IgD-negative memory B cell (primary cell): ENCODE data around the gene FGR. TPM values are rescaled to one million over a fixed set of nuclear protein-coding genes. Genes with fewer than 3 reads are reported as not detected.

Experiments used
- H3K27ac Mint-ChIP-seq, 3 donors: one replicate each; pipeline ENCODE4 v1.8.0; 2020 to 2022; ENCODE audit warnings: mild to moderate bottlenecking in 3 of 3, mixed read lengths in 3 of 3, moderate library complexity in 1 of 3
- H3K27me3 Mint-ChIP-seq: one replicate; pipeline ENCODE4 v1.8.0; 2021; ENCODE audit warnings: mixed read lengths
- H3K36me3 Mint-ChIP-seq: one replicate; pipeline ENCODE4 v1.8.0; 2020; ENCODE audit warnings: mild to moderate bottlenecking, mixed read lengths
- H3K4me1 Mint-ChIP-seq, 3 donors: one replicate each; pipeline ENCODE4 v1.8.0; 2020 to 2022; ENCODE audit warnings: mixed read lengths in 3 of 3, mild to moderate bottlenecking in 1 of 3
- H3K4me3 Mint-ChIP-seq, 4 donors: one replicate each; pipeline ENCODE4 v1.8.0; 2020 to 2022; ENCODE audit warnings: mild to moderate bottlenecking in 4 of 4, mixed read lengths in 4 of 4, moderate library complexity in 3 of 4
- H3K9me3 Mint-ChIP-seq, 3 donors: one replicate each; pipeline ENCODE4 v1.8.0; 2020 to 2021; ENCODE audit warnings: mixed read lengths in 3 of 3, mild to moderate bottlenecking in 1 of 3
- polyA plus RNA-seq: library from polyadenylated mRNA; unstranded; fragments of 300-500 nt; fragmentation: Illumina TruSeq; gene quantifications from one replicate; pipeline ENCODE4 v1.2.3, GENCODE V29; 2021

The FGR gene
- polyA plus RNA-seq, 1 donor from 2014 or later = 72.0 TPM

- H3K4me1 Mint-ChIP-seq = peaks cover 0 to 4% (median 0%) of the 10 kb centered on the region in 3 donors
- no peak overlapping the region for H3K4me3 Mint-ChIP-seq
- no peaks in the 10 kb centered on the region for H3K9me3 Mint-ChIP-seq
- H3K27ac Mint-ChIP-seq = no peak overlapping the region
- H3K36me3 Mint-ChIP-seq = no peaks in the 10 kb centered on the region
- no peaks in the 10 kb centered on the region for H3K27me3 Mint-ChIP-seq
Observed at GRCh38 chr1:27589441-27589840, 45.5 kb downstream of the FGR start.

- H3K4me3 Mint-ChIP-seq = no peak overlapping the region
- H3K27me3 Mint-ChIP-seq = no peaks in the 10 kb centered on the region
- no peaks in the 10 kb centered on the region for H3K9me3 Mint-ChIP-seq
- peaks cover 0 to 4% (median 0%) of the 10 kb centered on the region in 3 donors for H3K4me1 Mint-ChIP-seq
- no peaks in the 10 kb centered on the region for H3K36me3 Mint-ChIP-seq
- H3K27ac Mint-ChIP-seq = no peak overlapping the region
Observed at GRCh38 chr1:27588256-27589232, 46.4 kb downstream of the FGR start.

- Mint-ChIP-seq H3K9me3 (no peaks in the 10 kb centered on the region), H3K4me3 (no peak overlapping the region), H3K27ac (no peak overlapping the region), H3K36me3 (peaks cover 5% of the 10 kb centered on the region), H3K27me3 (no peaks in the 10 kb centered on the region), H3K4me1 (peaks cover 0 to 5% (median 0%) of the 10 kb centered on the region in 3 donors)
Observed at GRCh38 chr1:27585684-27586083, 49.3 kb downstream of the FGR start.

GRCh38 chr1:27584453-27584852, 50.5 kb downstream of the FGR start:
- Mint-ChIP-seq H3K27me3 (no peaks in the 10 kb centered on the region), H3K9me3 (no peaks in the 10 kb centered on the region), H3K36me3 (peaks cover 5% of the 10 kb centered on the region), H3K27ac (peak overlapping the region in 1 of 3 donors; percentile 65), H3K4me1 (peaks cover 0 to 4% (median 0%) of the 10 kb centered on the region in 3 donors), H3K4me3 (no peak overlapping the region)

GRCh38 chr1:27583479-27583878, 51.5 kb downstream of the FGR start:
- H3K27me3 Mint-ChIP-seq = no peaks in the 10 kb centered on the region
- H3K36me3 Mint-ChIP-seq = peaks cover 5% of the 10 kb centered on the region
- H3K4me3 Mint-ChIP-seq = no peak overlapping the region
- peaks cover 0 to 4% (median 0%) of the 10 kb centered on the region in 3 donors for H3K4me1 Mint-ChIP-seq
- H3K27ac Mint-ChIP-seq = peak overlapping the region in 1 of 3 donors; percentile 65
- no peaks in the 10 kb centered on the region for H3K9me3 Mint-ChIP-seq

- Mint-ChIP-seq H3K4me3 (peak overlapping the region in 1 of 4 donors; percentile 41), H3K27ac (peak overlapping the region in 2 of 3 donors; percentile 18 to 78), H3K9me3 (no peaks in the 10 kb centered on the region), H3K4me1 (peaks cover 0 to 4% (median 0%) of the 10 kb centered on the region in 3 donors), H3K27me3 (no peaks in the 10 kb centered on the region), H3K36me3 (peaks cover 5% of the 10 kb centered on the region)
Observed at GRCh38 chr1:27581823-27582243, 53.2 kb downstream of the FGR start.

GRCh38 chr1:27577504-27578188, 57.3 kb downstream of the FGR start:
- Mint-ChIP-seq H3K4me1 (peaks cover 11 to 18% (median 13%) of the 10 kb centered on the region in 3 donors), H3K27ac (no peak overlapping the region), H3K4me3 (peak overlapping the region in 1 of 4 donors; percentile 58), H3K9me3 (no peaks in the 10 kb centered on the region), H3K36me3 (peaks cover 5% of the 10 kb centered on the region), H3K27me3 (no peaks in the 10 kb centered on the region)

- Mint-ChIP-seq H3K4me3 (peak overlapping the region in 2 of 4 donors; percentile 58 to 75), H3K9me3 (no peaks in the 10 kb centered on the region), H3K27ac (peak overlapping the region in 1 of 3 donors; percentile 57), H3K36me3 (peaks cover 2% of the 10 kb centered on the region), H3K27me3 (no peaks in the 10 kb centered on the region), H3K4me1 (peaks cover 13 to 21% (median 14%) of the 10 kb centered on the region in 3 donors)
Observed at GRCh38 chr1:27576806-27577227, 58.2 kb downstream of the FGR start.

GRCh38 chr1:27575840-27576331, 59.1 kb downstream of the FGR start:
- Mint-ChIP-seq H3K27ac (peak overlapping the region in 1 of 3 donors; percentile 57), H3K4me3 (peak overlapping the region; percentile 53 to 75 (median 68)), H3K9me3 (no peaks in the 10 kb centered on the region), H3K36me3 (no peaks in the 10 kb centered on the region), H3K4me1 (peaks cover 13 to 19% (median 14%) of the 10 kb centered on the region in 3 donors), H3K27me3 (no peaks in the 10 kb centered on the region)

GRCh38 chr1:27574871-27575831, 59.8 kb downstream of the FGR start:
- Mint-ChIP-seq H3K4me3 (peak overlapping the region in 2 of 4 donors; percentile 49 to 63), H3K4me1 (peaks cover 13 to 19% (median 14%) of the 10 kb centered on the region in 3 donors), H3K27ac (no peak overlapping the region), H3K9me3 (no peaks in the 10 kb centered on the region), H3K36me3 (no peaks in the 10 kb centered on the region), H3K27me3 (no peaks in the 10 kb centered on the region)

- H3K4me1 Mint-ChIP-seq = peaks cover 13 to 24% (median 16%) of the 10 kb centered on the region in 3 donors
- no peaks in the 10 kb centered on the region for H3K36me3 Mint-ChIP-seq
- H3K27ac Mint-ChIP-seq = peak overlapping the region in 2 of 3 donors; percentile 3 to 69
- peak overlapping the region; percentile 43 to 91 (median 55) for H3K4me3 Mint-ChIP-seq
- H3K27me3 Mint-ChIP-seq = no peaks in the 10 kb centered on the region
- no peaks in the 10 kb centered on the region for H3K9me3 Mint-ChIP-seq
Observed at GRCh38 chr1:27574001-27574781, 60.8 kb downstream of the FGR start.

GRCh38 chr1:27572679-27573426, 62.1 kb downstream of the FGR start:
- no peaks in the 10 kb centered on the region for H3K27me3 Mint-ChIP-seq
- H3K27ac Mint-ChIP-seq = peak overlapping the region; percentile 16 to 69 (median 18)
- H3K9me3 Mint-ChIP-seq = no peaks in the 10 kb centered on the region
- H3K4me1 Mint-ChIP-seq = peaks cover 13 to 33% (median 23%) of the 10 kb centered on the region in 3 donors
- H3K36me3 Mint-ChIP-seq = no peaks in the 10 kb centered on the region
- peak overlapping the region in 3 of 4 donors; percentile 18 to 59 (median 21) for H3K4me3 Mint-ChIP-seq
